SIG-M5 treated with dmso at 0.1 percent for 504 hours (cell line): ENCODE measurements around the gene UBE2R2.
"Not testable (repeated sequence)": the region's sequence is repeated elsewhere in the genome, so short reads cannot be mapped to it uniquely, and the experiment has no call there.

Experiments
- DNase-seq: peaks from one replicate; lab custom pipeline; 2025; ENCODE audit not compliant: unreplicated experiment; lab: John Stamatoyannopoulos, UW

Gene UBE2R2

GRCh38 chr9:33924978-33925797 lies 108.2 kb downstream of the UBE2R2 start:
- DNase-seq = peak; percentile 28

GRCh38 chr9:33926746-33927485 lies 110.0 kb downstream of the UBE2R2 start:
- no peak for DNase-seq

- DNase-seq = no peak
Observed at GRCh38 chr9:33927694-33928093, 110.7 kb downstream of the UBE2R2 start.

- DNase-seq = no peak
Observed at GRCh38 chr9:33931326-33931725, 114.4 kb downstream of the UBE2R2 start.

GRCh38 chr9:33932078-33932807 lies 115.3 kb downstream of the UBE2R2 start:
- DNase-seq = no peak

DNA sequence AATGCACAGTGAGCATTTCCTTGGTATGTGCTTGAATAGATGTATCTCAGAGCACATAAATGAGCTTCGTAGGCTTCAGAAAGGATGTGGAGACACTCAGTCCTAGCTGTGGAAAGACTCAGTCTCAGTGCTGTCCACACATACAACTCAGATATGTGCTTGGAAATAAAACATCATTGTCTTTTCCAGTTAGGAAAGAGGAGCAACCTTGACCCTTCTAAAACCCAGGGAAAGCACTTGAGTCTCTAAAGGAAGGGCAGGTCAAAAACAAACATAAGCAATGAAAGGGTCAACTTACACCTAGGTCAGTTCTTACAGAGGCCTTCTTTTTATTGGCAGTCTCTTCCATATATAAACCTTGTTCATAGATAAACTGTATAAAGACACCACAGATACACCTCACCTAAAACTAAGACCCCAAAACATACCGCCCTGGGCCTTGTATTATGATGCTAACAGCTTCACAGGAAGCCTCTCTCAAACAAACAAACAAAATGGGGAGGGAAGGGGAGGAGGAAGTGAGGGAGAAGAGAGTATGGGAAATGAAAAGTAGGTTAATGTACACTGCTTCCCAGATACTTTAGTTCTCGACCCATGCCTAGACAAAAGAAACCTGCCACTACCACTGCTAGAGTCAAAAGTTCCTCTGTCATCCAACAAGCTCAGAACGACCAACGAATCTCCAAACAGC lies 117.4 kb downstream of the UBE2R2 start:
- DNase-seq = no peak

DNA sequence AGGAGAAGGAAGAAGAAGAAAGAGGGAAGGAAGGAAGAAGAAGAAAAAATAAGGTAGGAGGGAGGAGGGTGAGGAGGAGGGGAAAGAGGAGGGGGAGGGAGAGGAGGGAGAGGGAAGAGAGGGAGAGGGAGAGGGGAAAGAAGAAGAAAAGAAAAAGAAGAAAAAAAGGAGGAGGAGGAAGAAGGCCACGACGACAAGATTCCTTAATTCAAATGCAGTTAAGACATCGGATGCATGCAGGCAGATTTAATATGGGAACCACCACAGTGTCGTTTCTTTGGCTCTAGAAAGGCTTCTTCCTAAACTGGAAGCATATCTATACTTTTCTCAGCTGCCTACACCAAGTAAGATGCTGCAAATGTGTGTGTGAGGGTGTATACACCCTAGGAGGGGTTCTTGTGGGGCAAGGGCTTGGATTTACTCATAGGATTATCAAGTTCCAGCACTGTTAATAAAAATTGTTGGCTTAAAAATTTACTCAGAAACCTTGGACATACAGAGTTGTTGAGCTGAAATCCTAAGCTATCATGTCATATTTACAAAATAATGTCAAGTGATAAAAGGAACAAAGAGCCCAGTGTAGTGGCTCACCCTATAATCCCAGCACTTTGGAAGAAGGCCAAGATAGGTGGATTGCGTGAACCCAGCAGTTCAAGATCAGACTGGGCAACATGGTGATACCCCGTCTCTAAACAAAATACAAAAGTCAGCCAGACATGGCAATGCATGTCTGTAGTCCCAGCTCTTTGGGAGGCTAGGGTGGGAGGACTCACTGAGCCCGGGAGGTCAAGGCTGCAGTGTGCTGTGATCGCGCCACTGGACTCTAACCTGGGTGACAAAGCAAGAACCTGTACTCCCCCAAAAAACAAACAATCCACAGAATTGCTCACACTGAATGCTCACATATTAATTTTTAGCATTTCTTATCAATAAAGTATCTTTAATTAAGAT lies 123.2 kb downstream of the UBE2R2 start:
- DNase-seq = no peak

DNA sequence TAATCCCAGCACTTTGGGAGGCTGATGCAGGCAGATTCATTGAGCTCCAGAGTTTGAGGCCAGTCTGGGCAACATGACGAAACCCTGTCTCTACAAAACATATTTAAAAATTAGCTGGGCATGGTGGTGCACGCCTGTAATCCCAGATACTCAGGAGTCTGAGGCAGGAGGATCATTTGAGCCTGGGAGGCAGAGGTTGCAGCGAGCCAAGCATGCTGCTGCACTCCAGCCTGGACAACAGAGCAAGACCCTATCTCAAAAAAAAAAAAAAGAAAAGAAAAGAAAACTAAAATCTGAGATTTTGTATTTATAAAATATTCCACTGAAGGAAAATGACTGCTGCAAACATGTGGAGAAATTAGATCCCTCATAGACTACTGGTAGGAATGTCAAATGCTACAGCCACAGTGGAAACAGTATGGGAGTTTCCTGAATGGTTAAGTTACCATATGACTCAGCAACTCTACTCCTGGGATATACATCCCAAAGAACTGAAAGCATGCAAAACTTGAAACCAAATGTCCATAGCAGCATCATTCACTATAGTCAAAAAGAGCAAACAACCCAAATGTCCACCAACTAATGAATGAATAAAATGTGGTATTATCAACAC lies 125.6 kb downstream of the UBE2R2 start:
- no peak for DNase-seq

- DNase-seq = no peak
Observed at GRCh38 chr9:33943389-33943788, 126.4 kb downstream of the UBE2R2 start.

DNA sequence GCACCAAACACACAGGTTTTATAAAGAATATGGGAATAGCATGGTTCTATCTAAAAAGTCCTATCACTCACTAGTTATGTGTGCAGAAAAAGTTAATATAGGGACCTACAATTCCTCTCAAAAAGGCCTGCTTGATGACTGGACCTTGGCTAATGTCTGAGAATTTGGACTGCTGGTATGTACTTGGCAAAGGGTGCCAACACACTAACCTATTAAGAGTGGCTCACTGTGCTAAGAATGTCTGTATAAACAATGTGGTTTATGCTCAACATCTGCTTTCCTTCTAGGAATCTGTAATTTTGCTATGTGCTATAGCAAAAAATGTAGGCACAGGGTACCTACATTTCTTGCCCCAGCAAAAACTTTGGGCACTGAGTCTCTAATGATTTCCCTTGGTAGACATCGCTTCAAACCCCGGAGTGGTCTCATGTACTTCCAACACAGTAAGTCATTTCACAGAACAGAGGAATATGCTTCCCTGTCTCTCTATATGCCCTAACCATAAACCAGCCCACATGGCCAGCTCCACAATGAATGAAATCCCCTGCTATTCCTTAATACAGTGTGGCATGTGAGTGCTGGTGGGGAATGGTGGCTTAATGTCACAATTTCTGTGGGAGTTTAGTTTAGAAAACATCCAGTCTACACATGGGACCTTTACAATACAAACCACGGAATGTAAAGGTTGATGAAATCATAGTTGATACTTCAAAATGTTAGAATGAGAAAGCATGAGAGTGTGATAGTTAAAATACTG lies 130.0 kb downstream of the UBE2R2 start:
- no peak for DNase-seq

GRCh38 chr9:33950371-33950770 lies 133.4 kb downstream of the UBE2R2 start:
- no peak for DNase-seq

DNA sequence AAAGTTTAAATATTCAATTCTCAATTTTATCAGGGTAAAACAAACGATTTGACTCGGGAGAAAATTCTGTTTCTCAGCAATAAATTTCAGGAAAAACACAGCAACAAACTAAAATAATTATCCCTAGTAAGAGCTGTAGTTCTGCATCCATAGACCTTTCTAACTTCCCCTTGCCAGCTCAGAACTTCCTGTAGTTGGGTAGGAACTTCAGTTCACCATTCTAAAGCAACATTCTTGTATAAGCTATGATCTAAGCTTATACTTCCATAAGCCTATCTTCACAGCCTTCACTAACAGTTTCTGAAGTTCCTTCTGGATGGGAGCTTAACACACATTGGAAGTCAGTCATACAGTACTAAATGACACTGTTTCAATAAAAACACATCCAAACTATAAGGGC lies 135.1 kb downstream of the UBE2R2 start:
- no peak for DNase-seq

DNA sequence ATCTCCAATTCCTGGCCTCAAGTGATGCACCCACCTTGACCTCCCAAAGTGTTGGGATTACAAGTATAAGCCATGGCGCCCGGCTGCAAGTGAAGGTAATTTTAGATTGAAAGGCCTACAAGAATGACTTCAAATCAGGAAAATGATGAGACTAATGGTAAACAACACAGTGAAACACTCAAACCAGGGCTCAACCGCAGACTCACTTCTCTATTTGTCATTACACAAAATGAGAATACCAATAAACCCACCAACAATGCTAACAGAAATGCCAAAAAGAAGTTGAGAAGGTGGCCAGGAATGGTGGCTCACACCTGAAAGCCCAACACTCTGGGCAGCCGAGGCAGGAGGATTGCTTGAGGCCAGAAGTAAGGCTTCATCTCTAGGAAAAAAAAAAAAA lies 139.6 kb downstream of the UBE2R2 start:
- DNase-seq = no peak

- no peak for DNase-seq
Observed at GRCh38 chr9:33959725-33960124, 142.8 kb downstream of the UBE2R2 start.

DNA sequence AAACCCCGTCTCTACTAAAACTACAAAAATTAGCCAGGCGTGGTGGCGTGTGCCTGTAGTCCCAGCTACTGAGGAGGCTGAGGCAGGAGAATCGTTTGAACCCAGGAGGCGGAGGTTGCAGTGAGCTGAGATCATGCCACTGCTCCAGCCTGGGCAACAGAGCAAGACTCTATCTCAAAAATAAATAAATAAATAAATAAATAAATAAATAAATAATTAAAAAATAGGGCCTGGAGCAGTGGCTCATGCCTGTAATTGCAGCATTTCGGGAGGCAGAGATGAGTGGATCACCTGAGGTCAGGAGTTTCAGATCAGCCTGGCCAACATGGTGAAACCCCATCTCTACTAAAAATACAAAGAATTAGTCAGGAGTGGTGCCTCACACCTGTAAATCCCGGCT lies 145.5 kb downstream of the UBE2R2 start:
- DNase-seq = not testable (repeated sequence)

DNA sequence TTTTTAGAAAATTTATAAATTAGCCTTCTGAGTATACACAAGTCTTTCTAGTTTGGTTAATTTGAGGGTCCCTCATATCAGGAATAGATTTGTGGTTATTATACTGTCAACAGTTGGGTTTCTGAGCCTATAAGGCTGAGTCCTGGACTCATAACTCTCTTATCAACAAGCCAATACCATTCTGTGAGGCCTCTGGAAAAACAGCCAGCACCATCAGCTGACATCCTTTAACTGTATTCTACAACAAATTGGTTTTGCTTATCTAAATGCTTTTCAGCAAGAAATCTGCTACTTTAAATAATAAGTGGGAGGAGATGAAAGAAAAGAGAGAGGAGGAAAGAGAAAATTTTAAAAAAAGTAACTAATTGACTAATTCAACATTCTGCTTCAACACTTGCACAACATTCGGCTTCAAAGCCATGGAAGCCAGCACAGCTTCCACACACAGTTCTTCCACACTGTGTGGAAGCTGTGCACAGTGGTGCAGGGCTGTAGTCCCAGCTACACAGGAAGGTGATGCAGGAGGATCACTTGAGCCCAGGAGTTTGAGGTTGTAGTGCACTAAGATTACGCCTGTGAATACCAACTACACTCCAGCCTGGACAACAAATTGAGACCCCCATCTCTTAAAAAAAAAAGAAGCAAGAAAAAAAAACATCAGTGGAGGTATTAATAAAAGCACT lies 147.3 kb downstream of the UBE2R2 start:
- DNase-seq = no peak
